Mesodermal cell (in vitro differentiated cells): ENCODE results near the gene GAP43.

Experiments used
- H3K27ac ChIP-seq: 2 replicates; pipeline ENCODE4 v1.7.0; 2013; ENCODE audit warnings: mild to moderate bottlenecking, low read depth, low read length, moderate library complexity; ENCODE audit not compliant: severe bottlenecking
- H3K36me3 ChIP-seq: 2 replicates; pipeline ENCODE4 v1.7.1; 2013; ENCODE audit warnings: mild to moderate bottlenecking, low read length, moderate library complexity; ENCODE audit not compliant: control insufficient read depth, insufficient read depth
- H3K4me1 ChIP-seq: one replicate; pipeline ENCODE4 v1.7.1; 2013; ENCODE audit warnings: mild to moderate bottlenecking, low read length; ENCODE audit not compliant: insufficient read depth, control insufficient read depth, poor library complexity, severe bottlenecking
- H3K4me3 ChIP-seq: 2 replicates; pipeline ENCODE4 v1.7.0; 2013; ENCODE audit warnings: low read length, control low read depth, mild to moderate bottlenecking; ENCODE audit not compliant: insufficient read depth, poor library complexity, severe bottlenecking; ENCODE audit errors: extremely low read depth
- H3K9me3 ChIP-seq: 2 replicates; pipeline ENCODE4 v1.7.1; 2013; ENCODE audit warnings: mild to moderate bottlenecking, low read length, moderate library complexity; ENCODE audit not compliant: control insufficient read depth
- WGBS, 2 experiments: methylation state at CpG; one replicate each; pipeline ENCODE4 v1.1.5; 2013; ENCODE audit warnings: missing lambda C conversion rate in 2 of 2; ENCODE audit not compliant: insufficient coverage in 2 of 2; 5-methylcytosine and 5-hydroxymethylcytosine counted together

GAP43 gene

GRCh38 chr3:115683305-115683704 is 60.0 kb downstream of the GAP43 start:
- H3K27ac ChIP-seq: no peak overlapping the region
- no peaks in the 10 kb centered on the region for H3K36me3 ChIP-seq
- no peaks in the 10 kb centered on the region for H3K9me3 ChIP-seq
- WGBS, 2 experiments: 83% methylated on average over 1 of the region's 1 CpG; no CpG with 5 or more reads in 1 of the 2 experiments
- H3K4me3 ChIP-seq: no peak overlapping the region
- H3K4me1 ChIP-seq: no peaks in the 10 kb centered on the region

- Histone ChIP-seq H3K4me1 (no peaks in the 10 kb centered on the region), H3K27ac (no peak overlapping the region)
- WGBS, 2 experiments: no CpG with 5 or more reads among the region's 3 CpGs
Measured at GRCh38 chr3:115683773-115684172, 60.5 kb downstream of the GAP43 start.

DNA sequence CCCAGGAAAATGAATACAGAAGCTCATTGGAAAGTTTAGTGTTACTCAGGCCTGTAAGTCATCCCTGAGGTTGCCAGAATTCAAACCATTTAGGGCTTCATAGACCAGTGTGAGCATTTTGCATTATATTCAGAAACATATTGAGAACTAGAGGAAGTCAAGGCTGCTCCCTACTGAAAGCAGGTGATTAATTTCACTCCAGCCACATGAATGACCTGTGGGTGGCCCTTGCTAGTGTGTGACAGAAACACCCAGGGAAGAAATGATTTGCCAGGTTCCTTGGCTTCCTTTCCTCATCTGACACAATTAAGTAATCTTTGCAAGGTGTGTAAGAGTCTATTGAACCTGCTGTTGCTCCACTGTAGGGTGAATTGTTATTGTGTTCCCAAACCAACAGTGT is 61.8 kb downstream of the GAP43 start:
- H3K4me3 ChIP-seq: no peak overlapping the region
- H3K4me1 ChIP-seq: no peaks in the 10 kb centered on the region
- H3K36me3 ChIP-seq: no peaks in the 10 kb centered on the region
- H3K27ac ChIP-seq: no peak overlapping the region
- H3K9me3 ChIP-seq: no peaks in the 10 kb centered on the region

More at GRCh38 chr3:115683773-115684172, 60.5 kb downstream of the GAP43 start:
- Histone ChIP-seq H3K36me3 (no peaks in the 10 kb centered on the region), H3K4me3 (no peak overlapping the region), H3K9me3 (no peaks in the 10 kb centered on the region)

DNA sequence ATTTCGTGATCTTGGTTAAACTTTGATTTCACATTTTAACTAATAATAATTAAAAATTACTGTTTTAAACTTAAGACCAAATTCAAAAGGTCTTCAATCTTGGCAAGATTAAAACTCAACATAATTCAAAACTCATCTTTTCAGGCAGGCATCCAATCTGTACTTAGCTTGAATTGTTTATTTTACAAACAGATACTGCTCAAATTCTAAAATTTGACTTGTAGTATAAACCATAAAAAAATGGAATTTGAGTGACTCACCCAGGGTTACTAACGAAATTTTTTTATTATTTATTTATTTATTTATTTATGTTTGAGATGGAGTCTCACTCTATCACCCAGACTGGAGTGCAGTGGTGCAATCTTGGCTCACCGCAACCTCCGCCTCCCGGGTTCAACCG is 64.4 kb downstream of the GAP43 start:
- Histone ChIP-seq H3K27ac (no peak overlapping the region), H3K4me1 (no peaks in the 10 kb centered on the region), H3K36me3 (no peaks in the 10 kb centered on the region), H3K9me3 (no peaks in the 10 kb centered on the region), H3K4me3 (no peak overlapping the region)
- WGBS, 2 experiments: 71 to 94% methylated on average over 3 of the region's 6 CpGs

GRCh38 chr3:115688418-115688817 is 65.1 kb downstream of the GAP43 start:
- Histone ChIP-seq H3K36me3 (no peaks in the 10 kb centered on the region), H3K4me1 (no peaks in the 10 kb centered on the region), H3K4me3 (no peak overlapping the region), H3K27ac (no peak overlapping the region), H3K9me3 (no peaks in the 10 kb centered on the region)
- WGBS, 2 experiments: 93 to 94% methylated on average over 7 of the region's 7 CpGs

DNA sequence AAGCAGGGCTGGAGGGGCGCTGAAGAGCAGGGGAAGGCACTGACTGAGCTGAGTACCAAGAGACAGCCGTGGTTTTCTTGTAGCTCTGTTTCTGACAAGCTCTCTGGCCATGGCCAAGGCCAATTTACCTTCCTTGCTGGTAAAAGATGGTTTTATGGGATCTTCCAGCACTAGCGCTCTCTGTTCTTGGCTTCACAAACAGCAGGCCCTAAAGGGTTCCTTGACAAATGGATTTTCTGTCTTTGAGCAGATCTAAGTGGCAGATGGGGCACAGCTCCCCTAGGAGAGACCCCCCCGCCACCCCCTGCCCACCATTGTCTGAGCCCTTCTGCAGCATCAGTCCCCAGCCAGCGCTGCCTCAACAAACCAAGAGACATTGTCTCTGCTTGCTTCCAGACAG is 66.6 kb downstream of the GAP43 start:
- Histone ChIP-seq H3K4me3 (no peak overlapping the region), H3K36me3 (no peaks in the 10 kb centered on the region), H3K9me3 (no peaks in the 10 kb centered on the region), H3K4me1 (no peaks in the 10 kb centered on the region), H3K27ac (no peak overlapping the region)
- WGBS, 2 experiments: 73 to 98% methylated on average over 2 to 4 of the region's 5 CpGs

DNA sequence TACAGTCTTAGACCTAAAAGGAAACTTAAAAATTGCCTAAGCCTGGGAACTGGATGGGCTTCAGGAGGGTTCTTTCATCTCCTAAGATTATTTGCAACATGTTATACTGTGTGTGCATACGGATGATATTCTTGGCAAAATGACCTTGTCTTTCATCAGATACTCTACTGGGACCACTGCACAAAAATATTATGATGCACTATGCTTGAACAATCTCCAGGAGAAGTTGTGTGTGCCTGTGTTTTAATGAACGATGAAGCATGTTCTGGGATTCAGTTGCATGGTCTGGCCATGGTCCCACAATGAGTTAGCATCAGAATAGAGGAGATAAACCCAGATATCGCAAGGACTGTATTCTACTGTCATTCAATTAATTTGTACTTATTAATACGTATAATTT is 68.7 kb downstream of the GAP43 start:
- Histone ChIP-seq H3K4me1 (no peaks in the 10 kb centered on the region), H3K9me3 (no peaks in the 10 kb centered on the region), H3K4me3 (no peak overlapping the region), H3K36me3 (no peaks in the 10 kb centered on the region), H3K27ac (no peak overlapping the region)
- WGBS, 2 experiments: 88% methylated on average over 1 of the region's 4 CpGs; no CpG with 5 or more reads in 1 of the 2 experiments

DNA sequence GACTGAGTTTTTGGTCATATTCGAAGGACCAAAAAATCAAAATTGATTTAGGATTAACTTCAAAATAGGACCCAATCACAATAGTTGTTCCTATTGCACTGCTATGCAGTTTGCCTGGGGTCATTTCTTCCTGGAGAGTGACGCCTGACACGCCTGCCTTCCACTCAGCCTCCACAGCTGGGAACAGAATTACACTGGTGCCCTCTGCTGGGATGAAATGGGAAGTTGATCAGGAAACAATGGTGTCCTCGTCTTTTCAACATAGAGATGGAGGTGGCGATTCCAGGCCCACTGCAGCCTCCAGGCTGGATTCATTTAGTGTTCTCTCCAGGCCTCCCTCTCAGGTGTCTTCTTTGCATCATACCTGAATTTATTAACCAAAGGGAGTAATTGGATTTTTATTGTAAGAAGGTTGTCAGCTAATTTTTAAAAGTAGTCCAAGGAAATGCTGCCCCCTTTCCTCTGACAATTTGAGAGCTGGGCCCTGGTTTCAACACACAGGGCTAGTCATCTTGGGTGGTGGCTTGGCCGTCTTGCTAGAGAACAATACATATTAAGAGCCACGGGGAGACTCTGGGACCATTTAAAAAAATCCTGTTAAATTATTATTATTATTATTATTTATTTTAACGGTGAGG is 69.7 kb downstream of the GAP43 start:
- no peaks in the 10 kb centered on the region for H3K9me3 ChIP-seq
- 0 to 22% methylated on average over 2 to 3 of the region's 8 CpGs for WGBS, 2 experiments
- H3K36me3 ChIP-seq: no peaks in the 10 kb centered on the region
- H3K27ac ChIP-seq: no peak overlapping the region
- H3K4me3 ChIP-seq: no peak overlapping the region
- H3K4me1 ChIP-seq: no peaks in the 10 kb centered on the region

DNA sequence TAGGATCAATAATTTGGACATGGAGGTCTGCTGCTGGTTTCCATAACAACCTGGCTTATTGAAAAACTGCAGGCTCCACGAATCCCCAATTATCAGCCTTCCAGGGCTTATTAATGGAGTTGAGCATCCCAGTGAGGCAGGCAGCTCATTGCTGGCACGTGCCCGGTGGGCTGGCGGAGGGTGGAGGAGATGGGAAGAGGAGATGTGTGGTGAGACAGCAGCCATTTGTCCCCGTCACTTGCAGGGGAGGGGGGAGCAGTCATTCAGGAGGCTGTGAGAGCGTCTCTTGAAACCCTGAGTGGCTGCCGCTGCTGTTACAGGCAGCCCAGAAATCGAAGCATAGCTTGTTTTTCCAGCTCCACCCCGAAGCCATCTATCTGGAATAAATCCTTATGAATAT is 70.6 kb downstream of the GAP43 start:
- Histone ChIP-seq H3K9me3 (no peaks in the 10 kb centered on the region), H3K27ac (no peak overlapping the region), H3K4me1 (no peaks in the 10 kb centered on the region), H3K36me3 (no peaks in the 10 kb centered on the region), H3K4me3 (no peak overlapping the region)
- 71 to 83% methylated on average over 3 to 8 of the region's 9 CpGs for WGBS, 2 experiments

GRCh38 chr3:115695090-115695489 is 71.8 kb downstream of the GAP43 start:
- H3K4me1 ChIP-seq: no peaks in the 10 kb centered on the region
- H3K4me3 ChIP-seq: no peak overlapping the region
- no peaks in the 10 kb centered on the region for H3K36me3 ChIP-seq
- no peaks in the 10 kb centered on the region for H3K9me3 ChIP-seq
- no peak overlapping the region for H3K27ac ChIP-seq

GRCh38 chr3:115697263-115698053 is 74.1 kb downstream of the GAP43 start:
- Histone ChIP-seq H3K4me3 (no peak overlapping the region), H3K9me3 (peaks cover 4% of the 10 kb centered on the region), H3K36me3 (no peaks in the 10 kb centered on the region), H3K4me1 (no peaks in the 10 kb centered on the region), H3K27ac (peak overlapping the region; percentile 18)
- WGBS, 2 experiments: 100% methylated on average over 4 of the region's 7 CpGs
